ENCODE data around the gene SYTL1.

SYTL1 gene

DNA sequence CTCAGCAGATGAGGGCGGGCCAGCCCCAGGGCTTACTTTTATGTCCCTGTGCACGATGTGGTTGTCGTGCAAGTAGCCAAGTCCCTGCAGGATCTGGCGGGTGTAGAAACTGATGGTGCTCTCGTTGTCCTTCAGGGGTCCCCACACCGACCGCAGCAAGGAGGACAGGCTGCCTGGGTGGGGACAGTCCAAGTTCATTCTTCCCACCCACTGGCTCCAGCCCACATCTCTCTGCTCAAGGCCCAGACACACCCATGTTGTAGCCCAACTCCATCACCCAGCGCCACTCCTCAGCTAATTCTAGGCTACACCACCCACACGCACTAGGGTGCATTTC is 18.0 kb downstream of the SYTL1 start:
- no peak for DNase-seq (ENCODE audit: low read depth)
- TF ChIP-seq, protein P1, sequence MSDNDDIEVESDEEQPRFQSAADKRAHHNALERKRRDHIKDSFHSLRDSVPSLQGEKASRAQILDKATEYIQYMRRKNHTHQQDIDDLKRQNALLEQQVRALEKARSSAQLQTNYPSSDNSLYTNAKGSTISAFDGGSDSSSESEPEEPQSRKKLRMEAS (IDR thresholded peaks at IDR 0.05; ENCODE audit: low read depth, low read length): no peak
- no peak for TF ChIP-seq POLR2A (IDR thresholded peaks at IDR 0.05; ENCODE audit: extremely low read depth, insufficient read length)
- no peak for TF ChIP-seq MYC (IDR thresholded peaks at IDR 0.05; ENCODE audit: low read depth, low read length)
- TF ChIP-seq, protein P2, sequence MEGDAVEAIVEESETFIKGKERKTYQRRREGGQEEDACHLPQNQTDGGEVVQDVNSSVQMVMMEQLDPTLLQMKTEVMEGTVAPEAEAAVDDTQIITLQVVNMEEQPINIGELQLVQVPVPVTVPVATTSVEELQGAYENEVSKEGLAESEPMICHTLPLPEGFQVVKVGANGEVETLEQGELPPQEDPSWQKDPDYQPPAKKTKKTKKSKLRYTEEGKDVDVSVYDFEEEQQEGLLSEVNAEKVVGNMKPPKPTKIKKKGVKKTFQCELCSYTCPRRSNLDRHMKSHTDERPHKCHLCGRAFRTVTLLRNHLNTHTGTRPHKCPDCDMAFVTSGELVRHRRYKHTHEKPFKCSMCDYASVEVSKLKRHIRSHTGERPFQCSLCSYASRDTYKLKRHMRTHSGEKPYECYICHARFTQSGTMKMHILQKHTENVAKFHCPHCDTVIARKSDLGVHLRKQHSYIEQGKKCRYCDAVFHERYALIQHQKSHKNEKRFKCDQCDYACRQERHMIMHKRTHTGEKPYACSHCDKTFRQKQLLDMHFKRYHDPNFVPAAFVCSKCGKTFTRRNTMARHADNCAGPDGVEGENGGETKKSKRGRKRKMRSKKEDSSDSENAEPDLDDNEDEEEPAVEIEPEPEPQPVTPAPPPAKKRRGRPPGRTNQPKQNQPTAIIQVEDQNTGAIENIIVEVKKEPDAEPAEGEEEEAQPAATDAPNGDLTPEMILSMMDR (IDR thresholded peaks at IDR 0.05; ENCODE audit: low read depth, low read length): no peak
- no peak overlapping the region for H3K4me3 ChIP-seq (ENCODE audit: low read depth, low read length)

DNA sequence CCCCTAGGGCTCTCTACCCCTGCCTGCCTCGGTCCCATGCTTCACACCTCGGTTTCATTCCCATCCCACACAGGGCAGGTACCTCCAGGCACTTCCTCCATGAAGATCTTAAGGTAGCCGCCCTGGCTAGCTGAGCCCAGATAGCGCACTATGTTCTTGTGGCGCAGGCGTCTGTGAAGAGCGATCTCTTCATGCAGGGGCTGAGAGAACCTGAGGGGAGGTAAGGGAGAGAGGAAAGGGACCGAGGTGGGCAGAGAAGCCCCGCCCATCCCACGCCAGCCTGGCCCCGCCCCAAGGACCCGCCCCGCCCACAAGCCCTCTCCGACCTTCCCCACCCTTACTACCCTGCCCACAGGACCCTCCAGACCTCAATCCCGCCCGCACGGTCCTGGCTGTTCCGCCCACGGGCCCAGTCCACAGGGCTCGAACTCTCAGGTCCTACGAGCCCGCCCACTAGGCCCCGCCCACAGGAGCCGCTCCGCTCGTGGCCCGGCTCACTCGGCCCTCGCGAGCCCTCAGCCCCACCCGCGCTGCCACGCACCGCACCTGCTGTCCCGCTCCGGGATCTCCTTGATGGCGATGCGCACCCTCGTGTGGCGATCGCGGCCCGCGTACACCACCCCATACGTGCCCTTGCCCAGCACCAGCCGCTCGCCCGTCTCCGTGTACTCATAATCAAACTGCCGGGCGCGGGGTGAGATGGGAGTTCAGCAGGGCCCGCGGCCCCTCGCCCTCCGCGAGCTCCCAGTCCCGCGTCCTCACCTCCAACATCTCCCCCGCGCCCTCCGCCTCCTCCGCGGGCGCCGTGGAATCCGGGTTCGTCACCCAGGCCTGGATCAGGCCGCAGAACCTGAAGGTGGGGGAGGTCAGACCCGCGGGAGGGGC is 18.6 kb downstream of the SYTL1 start:
- DNase-seq (ENCODE audit: low read depth): no peak
- H3K4me3 ChIP-seq (ENCODE audit: low read depth, low read length): no peak overlapping the region

DNA sequence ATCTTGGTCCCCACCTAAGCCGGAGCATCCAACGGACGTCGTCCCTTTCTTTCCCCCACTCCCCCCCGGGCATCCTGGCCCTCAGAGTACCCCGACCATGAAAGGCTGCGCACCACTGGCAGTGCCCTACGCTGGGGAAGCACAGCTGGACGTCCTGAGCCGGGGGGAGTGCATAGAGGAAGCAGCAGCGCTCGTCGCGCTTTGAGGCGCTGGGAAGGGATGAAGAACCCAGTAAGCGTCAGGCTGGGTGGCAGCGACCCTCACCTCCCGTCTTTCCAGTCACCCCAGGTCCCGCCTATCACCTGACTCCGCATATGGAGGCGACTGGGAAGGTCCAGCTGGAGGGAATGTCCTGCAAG is 19.2 kb downstream of the SYTL1 start:
- no peak for DNase-seq (ENCODE audit: low read depth)
- TF ChIP-seq, protein P1 (IDR thresholded peaks at IDR 0.05; ENCODE audit: low read depth, low read length): no peak
- TF ChIP-seq MYC (IDR thresholded peaks at IDR 0.05; ENCODE audit: low read depth, low read length): no peak
- TF ChIP-seq POLR2A (IDR thresholded peaks at IDR 0.05; ENCODE audit: extremely low read depth, insufficient read length): no peak
- TF ChIP-seq, protein P2 (IDR thresholded peaks at IDR 0.05; ENCODE audit: low read depth, low read length): no peak
- no peak overlapping the region for H3K4me3 ChIP-seq (ENCODE audit: low read depth, low read length)

More for the DNA sequence above, 18.6 kb downstream of the SYTL1 start:
- no peak for TF ChIP-seq POLR2A (IDR thresholded peaks at IDR 0.05; ENCODE audit: extremely low read depth, insufficient read length)
- TF ChIP-seq, protein P2 (IDR thresholded peaks at IDR 0.05; ENCODE audit: low read depth, low read length): no peak
- TF ChIP-seq, protein P1 (IDR thresholded peaks at IDR 0.05; ENCODE audit: low read depth, low read length): no peak
- TF ChIP-seq MYC (IDR thresholded peaks at IDR 0.05; ENCODE audit: low read depth, low read length): no peak

DNA sequence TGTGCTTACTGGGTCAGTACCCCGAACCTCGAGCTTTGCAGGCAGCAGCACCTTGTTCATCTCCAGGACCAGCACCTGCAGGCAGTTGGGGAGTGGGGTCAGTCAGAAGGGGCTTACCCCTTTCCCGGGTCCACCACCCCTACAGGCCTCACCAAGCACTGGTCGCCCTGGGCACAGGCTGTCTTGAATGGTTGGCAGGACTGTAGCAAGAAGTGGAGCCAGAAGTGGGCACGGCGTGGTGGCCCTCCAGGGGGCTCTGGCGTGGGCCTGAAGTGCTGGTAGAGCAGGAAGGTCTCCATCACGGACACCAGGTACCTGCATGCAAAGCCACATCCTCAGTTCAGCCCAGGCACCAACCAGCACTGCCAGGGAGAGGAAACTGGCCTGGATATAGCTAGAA is 19.7 kb downstream of the SYTL1 start:
- no peak for DNase-seq (ENCODE audit: low read depth)
- TF ChIP-seq MYC (IDR thresholded peaks at IDR 0.05; ENCODE audit: low read depth, low read length) (no peak), POLR2A (IDR thresholded peaks at IDR 0.05; ENCODE audit: extremely low read depth, insufficient read length) (no peak)
- TF ChIP-seq, protein P2 (IDR thresholded peaks at IDR 0.05; ENCODE audit: low read depth, low read length): no peak
- TF ChIP-seq, protein P1 (IDR thresholded peaks at IDR 0.05; ENCODE audit: low read depth, low read length): no peak
- no peak overlapping the region for H3K4me3 ChIP-seq (ENCODE audit: low read depth, low read length)

DNA sequence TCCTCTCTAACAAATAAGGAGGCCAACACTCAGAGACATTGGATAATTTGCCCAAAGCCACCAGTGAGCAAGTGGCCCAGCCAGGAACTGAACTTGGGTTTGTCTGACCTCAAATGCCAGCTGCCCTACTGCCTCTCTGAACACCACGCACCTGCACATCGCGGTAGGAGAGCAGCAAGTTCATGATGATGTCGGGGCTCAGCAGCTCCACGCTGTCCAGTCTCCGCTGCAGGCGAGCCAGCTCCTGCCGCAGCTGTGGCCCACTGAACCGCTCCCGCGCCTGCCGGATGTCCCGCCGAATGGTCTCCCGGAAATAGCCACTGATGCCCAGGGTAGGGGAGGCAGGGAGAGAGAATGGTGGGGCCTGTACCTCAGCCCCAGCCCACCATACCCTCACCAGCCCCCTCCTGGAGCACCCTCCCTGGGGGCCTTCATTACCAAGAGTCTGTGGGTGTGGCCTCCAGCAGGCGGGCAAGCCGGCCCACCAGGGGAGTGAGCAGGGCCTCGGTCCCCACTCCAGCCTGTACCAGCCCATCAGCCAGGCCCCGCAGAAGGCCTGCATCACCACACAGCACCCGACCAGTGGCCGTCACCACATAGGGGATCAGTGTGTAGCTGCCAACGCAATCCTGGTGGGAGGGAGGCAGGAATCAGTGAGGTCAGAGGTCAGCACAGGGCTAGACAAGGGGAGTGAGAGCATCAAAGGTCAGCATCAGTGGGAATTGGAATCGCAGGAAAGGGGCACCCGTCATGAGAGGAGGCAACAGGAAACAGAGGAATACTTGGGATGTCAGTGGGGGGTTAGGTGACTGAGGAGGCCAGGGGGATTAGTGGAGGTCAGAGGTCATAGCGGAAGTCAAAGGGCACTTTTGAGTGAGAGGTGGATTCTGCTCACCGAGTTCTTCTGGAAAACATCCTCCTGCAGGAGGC is 22.2 kb downstream of the SYTL1 start:
- no peak for TF ChIP-seq MYC (IDR thresholded peaks at IDR 0.05; ENCODE audit: low read depth, low read length)
- TF ChIP-seq, protein P1 (IDR thresholded peaks at IDR 0.05; ENCODE audit: low read depth, low read length): no peak
- H3K4me3 ChIP-seq (ENCODE audit: low read depth, low read length): no peak overlapping the region
- no peak for DNase-seq (ENCODE audit: low read depth)
